Fibroblast of villous mesenchyme (primary cell): ENCODE measurements around the gene SERPINA12. TPM values are rescaled to one million over a fixed set of nuclear protein-coding genes. Genes with fewer than 3 reads are reported as not detected.

Experiments
- DNase-seq: peaks from one replicate; pipeline ENCODE4 v3.0.0-alpha.2; 2010; ENCODE audit warnings: low read depth
- H3K4me3 ChIP-seq: 2 replicates; pipeline ENCODE4 v1.5.1; 2011; ENCODE audit warnings: low read depth, mild to moderate bottlenecking, low read length
- CTCF ChIP-seq: IDR thresholded peaks from 2 replicates; pipeline ENCODE4 v1.5.1; 2012; ENCODE audit warnings: low read depth, mild to moderate bottlenecking, low read length; ENCODE audit not compliant: insufficient read depth
- total RNA-seq: library from RNA; depleted of rRNA; stranded (reverse); fragments of >200 nt; gene quantifications from 2 replicates; pipeline ENCODE4 v1.2.3, GENCODE V29; 2012

The SERPINA12 gene
- total RNA-seq, 1 donor = not detected

- no peak for DNase-seq
- H3K4me3 ChIP-seq = no peak overlapping the region
- no peak for TF ChIP-seq CTCF
Observed at GRCh38 chr14:94536836-94537235, 27.6 kb upstream of the SERPINA12 start.

- DNase-seq = no peak
- H3K4me3 ChIP-seq = no peak overlapping the region
- no peak for TF ChIP-seq CTCF
Observed at GRCh38 chr14:94535506-94535905, 26.2 kb upstream of the SERPINA12 start.

- TF ChIP-seq CTCF = no peak
- peak; percentile 8 for DNase-seq
- no peak overlapping the region for H3K4me3 ChIP-seq
Observed at GRCh38 chr14:94532447-94532846, 23.2 kb upstream of the SERPINA12 start.

- H3K4me3 ChIP-seq = no peak overlapping the region
- DNase-seq = no peak
- TF ChIP-seq CTCF = no peak
Observed at GRCh38 chr14:94531187-94531586, 21.9 kb upstream of the SERPINA12 start.

GRCh38 chr14:94524093-94524492, 14.8 kb upstream of the SERPINA12 start:
- DNase-seq = no peak
- H3K4me3 ChIP-seq = no peak overlapping the region
- no peak for TF ChIP-seq CTCF

- no peak for DNase-seq
- H3K4me3 ChIP-seq = no peak overlapping the region
- no peak for TF ChIP-seq CTCF
Observed at GRCh38 chr14:94523265-94523664, 14.0 kb upstream of the SERPINA12 start.

GRCh38 chr14:94522115-94522724, 13.0 kb upstream of the SERPINA12 start:
- TF ChIP-seq CTCF = no peak
- H3K4me3 ChIP-seq = no peak overlapping the region
- no peak for DNase-seq
